ENCODE data around the gene STX10. TPM values are rescaled to one million over a fixed set of nuclear protein-coding genes. Genes with fewer than 3 reads are reported as not detected.

Gene STX10
- total and polyA plus RNA-seq, 12 donors, result 16.0 to 182 (median 65.0) TPM

GRCh38 chr19:13094106-13094504 is 56.1 kb downstream of the STX10 start:
- Histone ChIP-seq H3K9me3 (replicated peaks in 1 of 3) (no peaks in the 10 kb centered on the region), H3K27ac (no peak overlapping the region), H3K4me1 (replicated peaks in 1 of 2) (peaks cover 12 to 20% of the 10 kb centered on the region in 2 donors), H3K27me3 (peaks cover 8% of the 10 kb centered on the region), H3K4me3 (no peak overlapping the region), H3K36me3 (replicated peaks in 1 of 2) (no peaks in the 10 kb centered on the region)
- no peak for TF ChIP-seq POLR2A (IDR thresholded peaks at IDR 0.05)
- TF ChIP-seq CTCF (IDR thresholded peaks at IDR 0.05), result peak in 1 of 6 experiments; percentile 39
- intact Hi-C loops (cut with DNase I), result loop anchor here in 1 of 2 donors (5.0 kb wide), 1 partner anchor 112 kb away; no protein-coding TSS in a partner anchor
- no peak for DNase-seq
- WGBS, 4 donors, result 33 to 60% (median 54%) methylated on average over 1 to 5 of the region's 5 CpGs

Other genes with a start within 250 kb of the STX10 start
- gene SYCE2, start 231.1 kb downstream of the STX10 start, total RNA-seq, result under 1 TPM in 2 of 9 donors, not detected in 7; 0.78 to 0.91 TPM
- gene SYCE2, start 231.1 kb downstream of the STX10 start, polyA plus RNA-seq, result under 1 TPM; 0.16 to 0.24 (median 0.20) TPM
- gene FARSA, start 216.7 kb downstream of the STX10 start, total RNA-seq, result 100 to 1,000 TPM in 1 of 9 donors, 10 to 100 TPM in 8; 40.6 to 102 (median 55.0) TPM
- gene FARSA, start 216.7 kb downstream of the STX10 start, polyA plus RNA-seq, result 10 to 100 TPM; 33.5 to 62.1 (median 36.0) TPM
- gene CALR, start 211.8 kb downstream of the STX10 start, total RNA-seq, result 1,000 to 10,000 TPM in 2 of 9 donors, 100 to 1,000 TPM in 7; 271 to 1,489 (median 656) TPM
- 1,000 to 10,000 TPM in 1 of 3 donors, 100 to 1,000 TPM in 2; 224 to 1,230 (median 336) TPM for gene CALR, start 211.8 kb downstream of the STX10 start, polyA plus RNA-seq
- gene RAD23A, start 204.5 kb downstream of the STX10 start, total RNA-seq, result 100 to 1,000 TPM in 6 of 9 donors, 10 to 100 TPM in 3; 66.5 to 146 (median 111) TPM
- gene RAD23A, start 204.5 kb downstream of the STX10 start, polyA plus RNA-seq, result 100 to 1,000 TPM; 112 to 240 (median 206) TPM
- 100 to 1,000 TPM in 1 of 9 donors, 10 to 100 TPM in 8; 26.1 to 101 (median 48.5) TPM for gene GADD45GIP1, start 193.2 kb downstream of the STX10 start, total RNA-seq
- gene GADD45GIP1, start 193.2 kb downstream of the STX10 start, polyA plus RNA-seq, result 100 to 1,000 TPM in 2 of 3 donors, 10 to 100 TPM in 1; 16.5 to 213 (median 183) TPM
- gene DAND5, start 180.8 kb downstream of the STX10 start, total RNA-seq, result 1 to 10 TPM in 5 of 9 donors, under 1 TPM in 4; 0.35 to 2.3 (median 1.1) TPM
- gene DAND5, start 180.8 kb downstream of the STX10 start, polyA plus RNA-seq, result under 1 TPM; 0.27 to 0.34 (median 0.32) TPM
- gene NFIX, start 154.9 kb downstream of the STX10 start, total RNA-seq, result 10 to 100 TPM in 8 of 9 donors, 1 to 10 TPM in 1; 1.3 to 72.8 (median 32.2) TPM
- gene NFIX, start 154.9 kb downstream of the STX10 start, polyA plus RNA-seq, result 10 to 100 TPM in 1 of 3 donors, 1 to 10 TPM in 2; 4.9 to 18.0 (median 9.4) TPM
- 10 to 100 TPM in 5 of 9 donors, 1 to 10 TPM in 4; 4.3 to 22.5 (median 10.5) TPM for gene LYL1, start 47.5 kb downstream of the STX10 start, total RNA-seq
- gene LYL1, start 47.5 kb downstream of the STX10 start, polyA plus RNA-seq, result 10 to 100 TPM in 1 of 3 donors, 1 to 10 TPM in 1, under 1 TPM in 1; 0.38 to 18.7 (median 7.9) TPM
- 10 to 100 TPM; 13.4 to 48.0 (median 30.7) TPM for gene TRMT1, start 33.6 kb downstream of the STX10 start, total RNA-seq
- gene TRMT1, start 33.6 kb downstream of the STX10 start, polyA plus RNA-seq, result 100 to 1,000 TPM in 2 of 3 donors, 10 to 100 TPM in 1; 15.5 to 229 (median 120) TPM
- gene NACC1, start 32.1 kb downstream of the STX10 start, total RNA-seq, result 10 to 100 TPM; 26.7 to 67.0 (median 41.2) TPM
- 10 to 100 TPM; 12.4 to 47.7 (median 14.8) TPM for gene NACC1, start 32.1 kb downstream of the STX10 start, polyA plus RNA-seq
- gene IER2, start within 50 bp of the STX10 start, total RNA-seq, result 100 to 1,000 TPM in 2 of 9 donors, 10 to 100 TPM in 6, 1 to 10 TPM in 1; 8.8 to 121 (median 59.3) TPM
- 100 to 1,000 TPM in 1 of 3 donors, 10 to 100 TPM in 1, 1 to 10 TPM in 1; 7.4 to 120 (median 97.1) TPM for gene IER2, start within 50 bp of the STX10 start, polyA plus RNA-seq

Measured in adrenal gland (tissue), 12 donors.